Measurements from ENCODE around the gene KY.

KY gene

DNA sequence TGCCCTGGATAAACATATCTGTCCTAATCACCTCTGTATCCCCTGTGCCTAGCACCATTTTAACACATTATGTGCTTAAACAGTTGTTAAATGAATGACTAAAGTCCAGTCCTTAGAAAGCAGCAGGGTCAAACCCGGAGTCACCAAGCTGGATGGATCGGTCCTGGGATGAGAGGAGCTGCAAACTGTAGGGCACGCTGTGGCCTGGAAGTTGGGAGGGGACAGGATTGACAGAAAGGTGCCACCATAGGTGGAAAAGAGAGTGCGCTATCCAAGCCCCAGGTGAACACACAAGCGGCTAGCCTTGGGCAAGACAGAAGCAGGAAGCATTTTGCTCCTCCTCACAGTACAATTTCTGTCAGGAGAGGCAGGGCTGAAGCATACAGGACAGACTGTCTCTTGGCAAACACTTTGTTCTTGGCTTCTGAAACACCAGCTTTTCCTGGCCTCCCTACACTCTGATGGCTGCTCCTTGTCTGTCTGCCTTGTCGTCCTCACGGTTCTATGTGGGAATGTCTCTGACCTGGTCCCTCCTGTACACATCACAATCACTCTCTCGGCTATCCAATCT, 48.4 kb upstream of the KY start:
- no peak for TF ChIP-seq ZNF565 (CRISPR knock-in tag; conservative IDR thresholded peaks at IDR 0.05; ENCODE audit: low read depth)
- TF ChIP-seq SNAI2 (CRISPR knock-in tag; IDR thresholded peaks at IDR 0.05), result no peak
- TF ChIP-seq, protein P1, sequence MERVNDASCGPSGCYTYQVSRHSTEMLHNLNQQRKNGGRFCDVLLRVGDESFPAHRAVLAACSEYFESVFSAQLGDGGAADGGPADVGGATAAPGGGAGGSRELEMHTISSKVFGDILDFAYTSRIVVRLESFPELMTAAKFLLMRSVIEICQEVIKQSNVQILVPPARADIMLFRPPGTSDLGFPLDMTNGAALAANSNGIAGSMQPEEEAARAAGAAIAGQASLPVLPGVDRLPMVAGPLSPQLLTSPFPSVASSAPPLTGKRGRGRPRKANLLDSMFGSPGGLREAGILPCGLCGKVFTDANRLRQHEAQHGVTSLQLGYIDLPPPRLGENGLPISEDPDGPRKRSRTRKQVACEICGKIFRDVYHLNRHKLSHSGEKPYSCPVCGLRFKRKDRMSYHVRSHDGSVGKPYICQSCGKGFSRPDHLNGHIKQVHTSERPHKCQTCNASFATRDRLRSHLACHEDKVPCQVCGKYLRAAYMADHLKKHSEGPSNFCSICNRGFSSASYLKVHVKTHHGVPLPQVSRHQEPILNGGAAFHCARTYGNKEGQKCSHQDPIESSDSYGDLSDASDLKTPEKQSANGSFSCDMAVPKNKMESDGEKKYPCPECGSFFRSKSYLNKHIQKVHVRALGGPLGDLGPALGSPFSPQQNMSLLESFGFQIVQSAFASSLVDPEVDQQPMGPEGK (CRISPR knock-in tag; IDR thresholded peaks at IDR 0.05; ENCODE audit: borderline replicate concordance), result no peak
- TF ChIP-seq GLIS3 (CRISPR knock-in tag; IDR thresholded peaks at IDR 0.05), result no peak
- ATAC-seq, result no peak

DNA sequence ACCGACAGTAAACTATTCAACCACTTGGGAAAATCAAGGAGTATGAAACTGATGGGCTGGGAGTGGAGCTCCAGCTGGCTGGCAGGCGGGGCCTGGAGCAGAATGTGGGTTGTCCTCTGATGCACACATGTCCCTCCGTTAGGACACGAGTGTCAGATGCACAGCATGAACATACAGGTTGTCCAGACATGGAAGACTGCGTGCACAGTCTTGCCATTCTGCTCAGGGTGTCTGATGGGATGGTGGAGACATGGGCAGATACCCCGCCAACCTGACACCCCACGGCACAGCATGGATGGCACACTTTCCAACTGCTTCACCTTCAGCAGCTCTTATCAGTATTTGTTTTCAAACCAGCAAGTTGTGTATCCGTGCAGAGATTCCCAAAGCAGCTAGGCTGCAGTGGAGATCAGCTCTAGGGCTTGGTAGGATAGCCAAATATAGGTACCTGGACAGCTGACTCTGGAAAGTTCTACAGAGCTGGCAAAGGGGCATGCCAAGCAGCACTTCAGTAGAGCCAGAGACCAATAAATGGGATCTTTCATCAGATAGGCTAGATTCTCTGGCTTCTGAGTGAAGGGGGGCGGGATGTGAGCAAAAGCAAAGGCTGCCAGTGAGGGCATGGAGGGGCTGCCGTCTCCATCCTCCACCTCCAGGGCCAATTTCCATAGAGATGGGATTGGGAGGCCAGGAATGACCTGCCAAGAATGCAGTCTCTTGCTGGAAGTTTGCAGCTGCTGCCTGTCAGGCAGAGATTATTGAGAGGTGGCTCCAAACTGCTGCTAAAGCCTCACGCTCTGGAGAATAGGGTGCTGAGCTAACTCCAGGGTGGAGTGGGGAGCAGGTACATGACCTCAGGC, 47.2 kb upstream of the KY start:
- TF ChIP-seq BACH2 (CRISPR knock-in tag; IDR thresholded peaks at IDR 0.05; ENCODE audit: borderline replicate concordance), result no peak
- TF ChIP-seq, protein P2, sequence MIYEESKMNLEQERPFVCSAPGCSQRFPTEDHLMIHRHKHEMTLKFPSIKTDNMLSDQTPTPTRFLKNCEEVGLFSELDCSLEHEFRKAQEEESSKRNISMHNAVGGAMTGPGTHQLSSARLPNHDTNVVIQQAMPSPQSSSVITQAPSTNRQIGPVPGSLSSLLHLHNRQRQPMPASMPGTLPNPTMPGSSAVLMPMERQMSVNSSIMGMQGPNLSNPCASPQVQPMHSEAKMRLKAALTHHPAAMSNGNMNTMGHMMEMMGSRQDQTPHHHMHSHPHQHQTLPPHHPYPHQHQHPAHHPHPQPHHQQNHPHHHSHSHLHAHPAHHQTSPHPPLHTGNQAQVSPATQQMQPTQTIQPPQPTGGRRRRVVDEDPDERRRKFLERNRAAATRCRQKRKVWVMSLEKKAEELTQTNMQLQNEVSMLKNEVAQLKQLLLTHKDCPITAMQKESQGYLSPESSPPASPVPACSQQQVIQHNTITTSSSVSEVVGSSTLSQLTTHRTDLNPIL (CRISPR knock-in tag; IDR thresholded peaks at IDR 0.05; ENCODE audit: low read depth), result no peak
- TF ChIP-seq ZNF565 (CRISPR knock-in tag; conservative IDR thresholded peaks at IDR 0.05; ENCODE audit: low read depth), result no peak
- no peak for TF ChIP-seq OSR1 (CRISPR knock-in tag; IDR thresholded peaks at IDR 0.05)
- TF ChIP-seq ZNF8 (CRISPR knock-in tag; IDR thresholded peaks at IDR 0.05), result no peak
- no peak for TF ChIP-seq TCF4 (CRISPR knock-in tag; IDR thresholded peaks at IDR 0.05; ENCODE audit: borderline replicate concordance)
- TF ChIP-seq, protein P3, sequence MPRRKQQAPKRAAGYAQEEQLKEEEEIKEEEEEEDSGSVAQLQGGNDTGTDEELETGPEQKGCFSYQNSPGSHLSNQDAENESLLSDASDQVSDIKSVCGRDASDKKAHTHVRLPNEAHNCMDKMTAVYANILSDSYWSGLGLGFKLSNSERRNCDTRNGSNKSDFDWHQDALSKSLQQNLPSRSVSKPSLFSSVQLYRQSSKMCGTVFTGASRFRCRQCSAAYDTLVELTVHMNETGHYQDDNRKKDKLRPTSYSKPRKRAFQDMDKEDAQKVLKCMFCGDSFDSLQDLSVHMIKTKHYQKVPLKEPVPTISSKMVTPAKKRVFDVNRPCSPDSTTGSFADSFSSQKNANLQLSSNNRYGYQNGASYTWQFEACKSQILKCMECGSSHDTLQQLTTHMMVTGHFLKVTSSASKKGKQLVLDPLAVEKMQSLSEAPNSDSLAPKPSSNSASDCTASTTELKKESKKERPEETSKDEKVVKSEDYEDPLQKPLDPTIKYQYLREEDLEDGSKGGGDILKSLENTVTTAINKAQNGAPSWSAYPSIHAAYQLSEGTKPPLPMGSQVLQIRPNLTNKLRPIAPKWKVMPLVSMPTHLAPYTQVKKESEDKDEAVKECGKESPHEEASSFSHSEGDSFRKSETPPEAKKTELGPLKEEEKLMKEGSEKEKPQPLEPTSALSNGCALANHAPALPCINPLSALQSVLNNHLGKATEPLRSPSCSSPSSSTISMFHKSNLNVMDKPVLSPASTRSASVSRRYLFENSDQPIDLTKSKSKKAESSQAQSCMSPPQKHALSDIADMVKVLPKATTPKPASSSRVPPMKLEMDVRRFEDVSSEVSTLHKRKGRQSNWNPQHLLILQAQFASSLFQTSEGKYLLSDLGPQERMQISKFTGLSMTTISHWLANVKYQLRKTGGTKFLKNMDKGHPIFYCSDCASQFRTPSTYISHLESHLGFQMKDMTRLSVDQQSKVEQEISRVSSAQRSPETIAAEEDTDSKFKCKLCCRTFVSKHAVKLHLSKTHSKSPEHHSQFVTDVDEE (CRISPR knock-in tag; IDR thresholded peaks at IDR 0.05), result no peak
- no peak for TF ChIP-seq ZFP3 (CRISPR knock-in tag; IDR thresholded peaks at IDR 0.05)
- TF ChIP-seq ISL1 (CRISPR knock-in tag; IDR thresholded peaks at IDR 0.05), result no peak
- TF ChIP-seq ZC3H10 (CRISPR knock-in tag; IDR thresholded peaks at IDR 0.05), result no peak
- TF ChIP-seq, protein P4, sequence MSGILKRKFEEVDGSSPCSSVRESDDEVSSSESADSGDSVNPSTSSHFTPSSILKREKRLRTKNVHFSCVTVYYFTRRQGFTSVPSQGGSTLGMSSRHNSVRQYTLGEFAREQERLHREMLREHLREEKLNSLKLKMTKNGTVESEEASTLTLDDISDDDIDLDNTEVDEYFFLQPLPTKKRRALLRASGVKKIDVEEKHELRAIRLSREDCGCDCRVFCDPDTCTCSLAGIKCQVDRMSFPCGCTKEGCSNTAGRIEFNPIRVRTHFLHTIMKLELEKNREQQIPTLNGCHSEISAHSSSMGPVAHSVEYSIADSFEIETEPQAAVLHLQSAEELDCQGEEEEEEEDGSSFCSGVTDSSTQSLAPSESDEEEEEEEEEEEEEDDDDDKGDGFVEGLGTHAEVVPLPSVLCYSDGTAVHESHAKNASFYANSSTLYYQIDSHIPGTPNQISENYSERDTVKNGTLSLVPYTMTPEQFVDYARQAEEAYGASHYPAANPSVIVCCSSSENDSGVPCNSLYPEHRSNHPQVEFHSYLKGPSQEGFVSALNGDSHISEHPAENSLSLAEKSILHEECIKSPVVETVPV (CRISPR knock-in tag; IDR thresholded peaks at IDR 0.05), result no peak
- no peak for TF ChIP-seq RARB (CRISPR knock-in tag; IDR thresholded peaks at IDR 0.05)
- no peak for TF ChIP-seq GLIS3 (CRISPR knock-in tag; IDR thresholded peaks at IDR 0.05)
- no peak for TF ChIP-seq PPARA (CRISPR knock-in tag; IDR thresholded peaks at IDR 0.05; ENCODE audit: borderline replicate concordance)
- TF ChIP-seq, protein P5, sequence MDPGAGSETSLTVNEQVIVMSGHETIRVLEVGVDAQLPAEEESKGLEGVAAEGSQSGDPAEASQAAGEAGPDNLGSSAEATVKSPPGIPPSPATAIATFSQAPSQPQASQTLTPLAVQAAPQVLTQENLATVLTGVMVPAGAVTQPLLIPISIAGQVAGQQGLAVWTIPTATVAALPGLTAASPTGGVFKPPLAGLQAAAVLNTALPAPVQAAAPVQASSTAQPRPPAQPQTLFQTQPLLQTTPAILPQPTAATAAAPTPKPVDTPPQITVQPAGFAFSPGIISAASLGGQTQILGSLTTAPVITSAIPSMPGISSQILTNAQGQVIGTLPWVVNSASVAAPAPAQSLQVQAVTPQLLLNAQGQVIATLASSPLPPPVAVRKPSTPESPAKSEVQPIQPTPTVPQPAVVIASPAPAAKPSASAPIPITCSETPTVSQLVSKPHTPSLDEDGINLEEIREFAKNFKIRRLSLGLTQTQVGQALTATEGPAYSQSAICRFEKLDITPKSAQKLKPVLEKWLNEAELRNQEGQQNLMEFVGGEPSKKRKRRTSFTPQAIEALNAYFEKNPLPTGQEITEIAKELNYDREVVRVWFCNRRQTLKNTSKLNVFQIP (CRISPR knock-in tag; IDR thresholded peaks at IDR 0.05; ENCODE audit: borderline replicate concordance, low read depth), result no peak
- no peak for TF ChIP-seq TOX (CRISPR knock-in tag; IDR thresholded peaks at IDR 0.05; ENCODE audit: borderline replicate concordance)
- no peak for TF ChIP-seq CSDC2 (CRISPR knock-in tag; IDR thresholded peaks at IDR 0.05)
- no peak for TF ChIP-seq ZFP30 (CRISPR knock-in tag; IDR thresholded peaks at IDR 0.05)
- TF ChIP-seq, protein P1 (CRISPR knock-in tag; IDR thresholded peaks at IDR 0.05; ENCODE audit: borderline replicate concordance), result no peak
- no peak for TF ChIP-seq ESRRG (CRISPR knock-in tag; IDR thresholded peaks at IDR 0.05)

More for the DNA sequence above, 47.2 kb upstream of the KY start:
- no peak for ATAC-seq

Measured in SK-N-SH treated with all-trans-retinoic acid at 6 μM for 48 hours (cell line).